ENCODE data around the gene P2RY8.

P2RY8 gene

DNA sequence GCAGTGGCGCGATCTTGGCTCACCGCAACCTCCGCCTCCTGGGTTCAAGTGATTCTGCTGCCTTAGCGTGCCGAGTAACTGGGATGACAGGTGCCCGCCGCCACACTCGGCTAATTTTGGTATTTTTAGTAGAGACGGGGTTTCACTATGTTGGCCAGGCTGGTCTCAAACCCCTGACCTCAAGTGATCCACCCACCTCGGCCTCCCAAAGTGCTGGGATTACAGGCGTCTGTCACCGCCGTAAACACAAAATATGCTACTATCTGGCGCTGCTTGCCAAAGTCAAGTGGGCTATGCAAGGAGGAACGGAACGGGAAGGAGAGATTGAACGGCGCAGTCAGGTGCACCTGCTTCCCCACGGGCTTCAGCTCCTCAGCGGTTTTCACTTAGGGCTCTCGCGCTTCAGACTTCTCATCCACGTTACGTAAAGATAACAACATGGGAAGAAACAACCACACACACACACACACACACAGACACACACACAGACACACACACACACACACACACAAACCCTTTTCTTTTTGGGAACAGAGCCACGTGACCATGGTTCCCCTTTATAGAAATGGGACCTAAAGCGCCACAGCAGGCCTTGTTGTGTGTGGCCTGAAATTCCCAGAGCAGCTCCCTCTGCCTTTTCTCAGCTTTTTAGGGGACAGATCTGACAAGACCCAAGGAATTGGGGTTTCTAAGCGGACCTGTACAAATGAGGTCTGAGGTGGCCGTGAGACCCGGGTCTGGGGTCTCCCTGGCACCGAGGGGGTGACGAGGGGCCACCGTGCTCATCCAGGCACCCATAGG is 1.5 kb downstream of the P2RY8 start:
- no peaks in the 10 kb centered on the region for H3K4me1 ChIP-seq (ENCODE audit: control insufficient read depth, insufficient read depth, low read length)
- no peaks in the 10 kb centered on the region for H3K36me3 ChIP-seq (ENCODE audit: control insufficient read depth, insufficient read depth, low read length)
- no peak overlapping the region for H3K9ac ChIP-seq (ENCODE audit: low read length)
- H3K27ac ChIP-seq (ENCODE audit: low read depth, low read length): no peak overlapping the region
- peak overlapping the region; percentile 51 for H3K4me3 ChIP-seq (ENCODE audit: low read length)
- H3K27me3 ChIP-seq (ENCODE audit: control insufficient read depth, insufficient read depth, low read length): no peaks in the 10 kb centered on the region

DNA sequence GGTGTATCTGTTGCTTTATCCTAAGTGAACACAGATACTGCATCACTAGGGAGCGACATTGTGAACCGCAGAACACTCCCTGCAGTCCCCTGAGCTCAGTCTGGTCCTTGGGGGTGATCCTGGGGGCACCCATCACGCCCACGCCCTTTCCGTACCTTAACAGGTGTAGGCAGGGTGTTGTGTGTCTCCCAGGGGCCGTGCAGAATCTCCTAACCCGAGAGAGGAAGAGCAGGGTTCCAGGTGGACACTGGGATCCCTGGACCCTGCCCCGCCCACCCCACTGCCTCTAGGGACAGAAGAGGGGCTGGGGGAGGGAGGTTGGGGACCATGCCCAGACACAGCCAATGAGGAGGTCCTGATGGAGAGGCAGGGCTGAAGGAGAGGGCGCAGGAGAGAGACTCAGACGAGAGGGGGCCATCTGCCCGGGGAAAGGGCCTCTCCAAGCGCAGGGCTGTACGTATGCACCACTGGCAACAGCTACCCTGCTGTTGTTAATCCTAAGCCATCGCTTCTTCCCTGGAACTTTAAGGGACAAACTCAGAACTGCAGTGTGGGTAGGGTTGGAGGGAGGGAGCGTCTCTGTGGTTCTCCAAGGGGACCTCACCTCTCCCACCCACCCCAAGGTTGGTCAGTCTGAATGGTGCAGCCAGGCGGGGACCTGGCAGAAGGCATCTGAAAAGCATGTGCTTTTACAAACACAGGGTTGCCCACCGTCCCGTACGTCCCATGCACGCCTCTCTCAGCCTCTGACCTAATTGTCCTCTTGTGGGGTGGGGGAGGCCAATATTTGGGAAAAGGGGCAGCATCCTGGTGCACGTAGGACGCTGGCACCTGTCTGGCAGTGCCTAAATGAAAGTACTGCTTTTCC is 2.5 kb downstream of the P2RY8 start:
- Histone ChIP-seq H3K9ac (ENCODE audit: low read length) (no peak overlapping the region), H3K36me3 (ENCODE audit: control insufficient read depth, insufficient read depth, low read length) (no peaks in the 10 kb centered on the region), H3K27ac (ENCODE audit: low read depth, low read length) (no peak overlapping the region), H3K4me3 (ENCODE audit: low read length) (peak overlapping the region; percentile 51), H3K4me1 (ENCODE audit: control insufficient read depth, insufficient read depth, low read length) (no peaks in the 10 kb centered on the region), H3K27me3 (ENCODE audit: control insufficient read depth, insufficient read depth, low read length) (no peaks in the 10 kb centered on the region)

DNA sequence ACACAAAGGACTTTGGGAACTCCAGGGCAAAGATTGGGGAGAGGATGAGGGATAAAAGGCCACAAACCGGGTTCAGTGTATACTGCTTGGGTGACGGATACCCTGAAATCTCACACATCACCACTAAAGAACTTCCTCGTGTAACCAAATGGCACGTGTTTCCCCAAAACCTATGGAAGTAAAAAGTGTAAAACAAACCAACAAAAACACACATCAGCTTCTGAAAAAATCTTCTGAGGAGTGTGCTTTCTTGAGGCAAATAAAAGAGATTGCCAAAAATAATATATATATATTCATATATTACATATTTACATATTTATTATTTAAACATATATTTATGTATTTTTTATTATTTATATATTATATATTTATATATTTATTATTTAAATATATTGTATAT is 3.9 kb downstream of the P2RY8 start:
- Histone ChIP-seq H3K27me3 (ENCODE audit: control insufficient read depth, insufficient read depth, low read length) (no peaks in the 10 kb centered on the region), H3K4me3 (ENCODE audit: low read length) (no peak overlapping the region), H3K36me3 (ENCODE audit: control insufficient read depth, insufficient read depth, low read length) (no peaks in the 10 kb centered on the region), H3K9ac (ENCODE audit: low read length) (no peak overlapping the region), H3K27ac (ENCODE audit: low read depth, low read length) (no peak overlapping the region), H3K4me1 (ENCODE audit: control insufficient read depth, insufficient read depth, low read length) (no peaks in the 10 kb centered on the region)

DNA sequence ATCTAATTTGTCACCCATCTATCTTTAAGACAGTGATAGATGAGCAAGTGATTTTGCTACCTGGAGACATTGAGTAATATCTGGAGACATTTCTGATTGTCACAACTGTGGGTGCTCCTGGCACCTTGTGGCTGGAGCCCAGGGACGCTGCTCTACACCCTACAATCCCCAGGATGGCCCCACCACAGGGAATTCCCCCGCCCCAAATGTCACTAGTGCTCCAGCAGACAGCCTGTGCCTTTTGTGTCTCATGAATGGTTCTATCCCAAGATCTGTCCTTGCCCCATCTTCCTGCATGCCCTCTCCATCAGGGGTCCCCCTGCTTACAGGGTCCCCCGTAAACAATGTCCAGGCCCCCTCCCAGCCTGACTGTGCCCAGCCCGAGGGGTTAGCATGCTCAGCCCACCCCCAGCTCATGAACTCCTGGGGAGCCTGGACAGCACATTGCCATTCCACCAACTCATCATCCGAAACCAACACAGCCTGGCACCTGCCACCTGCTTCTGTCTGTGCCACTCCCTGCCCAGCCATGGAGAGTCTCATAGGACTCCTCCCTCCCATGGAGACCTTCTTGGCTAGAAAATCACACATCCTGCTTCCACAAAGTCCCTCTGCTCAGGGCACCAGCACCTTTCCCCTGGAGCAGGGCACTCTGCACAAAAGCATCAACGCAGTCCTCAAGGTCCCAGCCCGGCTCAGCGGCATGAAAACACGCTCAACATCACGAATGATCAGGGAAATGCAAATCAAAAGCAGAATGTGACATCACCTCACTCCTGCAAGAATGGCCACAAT is 5.7 kb downstream of the P2RY8 start:
- Histone ChIP-seq H3K27ac (ENCODE audit: low read depth, low read length) (no peak overlapping the region), H3K9ac (ENCODE audit: low read length) (no peak overlapping the region), H3K27me3 (ENCODE audit: control insufficient read depth, insufficient read depth, low read length) (no peaks in the 10 kb centered on the region), H3K36me3 (ENCODE audit: control insufficient read depth, insufficient read depth, low read length) (no peaks in the 10 kb centered on the region), H3K4me1 (ENCODE audit: control insufficient read depth, insufficient read depth, low read length) (no peaks in the 10 kb centered on the region), H3K4me3 (ENCODE audit: low read length) (no peak overlapping the region)

DNA sequence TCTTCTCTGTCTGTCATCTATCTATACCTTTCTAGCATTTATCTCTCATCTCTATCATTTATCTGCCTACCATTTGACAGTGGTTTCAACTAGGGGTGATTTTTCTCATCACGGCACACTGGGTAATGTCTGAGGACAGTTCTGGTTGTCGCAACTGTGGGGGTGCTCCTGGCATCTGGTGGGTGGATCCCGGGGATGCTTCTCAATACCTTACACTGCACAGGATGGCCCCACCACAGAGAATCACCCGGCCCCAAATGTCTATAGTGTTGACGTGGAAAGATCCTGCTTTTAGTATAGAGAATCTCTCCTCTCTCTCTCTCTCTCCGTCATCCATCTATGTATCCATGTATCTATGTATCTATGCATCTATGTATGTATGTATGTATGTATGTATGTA is 7.2 kb downstream of the P2RY8 start:
- no peaks in the 10 kb centered on the region for H3K4me1 ChIP-seq (ENCODE audit: control insufficient read depth, insufficient read depth, low read length)
- H3K9ac ChIP-seq (ENCODE audit: low read length): no peak overlapping the region
- H3K4me3 ChIP-seq (ENCODE audit: low read length): no peak overlapping the region
- no peaks in the 10 kb centered on the region for H3K36me3 ChIP-seq (ENCODE audit: control insufficient read depth, insufficient read depth, low read length)
- no peaks in the 10 kb centered on the region for H3K27me3 ChIP-seq (ENCODE audit: control insufficient read depth, insufficient read depth, low read length)
- H3K27ac ChIP-seq (ENCODE audit: low read depth, low read length): no peak overlapping the region

DNA sequence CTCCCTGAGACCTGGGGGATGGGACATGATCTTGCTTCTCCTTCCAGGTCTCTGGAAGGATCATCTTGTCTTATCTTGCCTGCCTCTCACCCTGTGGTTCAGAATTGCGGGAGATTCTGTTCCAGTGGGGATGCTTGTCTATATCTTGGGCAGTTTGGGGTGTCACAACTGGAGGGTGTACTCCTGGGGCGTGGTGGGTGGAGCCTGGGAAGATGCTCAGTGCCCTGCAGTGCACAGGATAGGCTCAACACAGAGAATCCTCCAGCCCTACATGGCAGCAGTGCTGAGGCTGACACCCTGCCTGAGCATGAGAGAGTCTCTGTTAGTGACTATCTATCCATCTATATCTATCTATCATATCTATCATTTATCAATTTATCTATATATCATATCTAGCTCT is 7.7 kb downstream of the P2RY8 start:
- no peaks in the 10 kb centered on the region for H3K27me3 ChIP-seq (ENCODE audit: control insufficient read depth, insufficient read depth, low read length)
- no peaks in the 10 kb centered on the region for H3K36me3 ChIP-seq (ENCODE audit: control insufficient read depth, insufficient read depth, low read length)
- no peak overlapping the region for H3K9ac ChIP-seq (ENCODE audit: low read length)
- H3K27ac ChIP-seq (ENCODE audit: low read depth, low read length): no peak overlapping the region
- no peaks in the 10 kb centered on the region for H3K4me1 ChIP-seq (ENCODE audit: control insufficient read depth, insufficient read depth, low read length)
- no peak overlapping the region for H3K4me3 ChIP-seq (ENCODE audit: low read length)

DNA sequence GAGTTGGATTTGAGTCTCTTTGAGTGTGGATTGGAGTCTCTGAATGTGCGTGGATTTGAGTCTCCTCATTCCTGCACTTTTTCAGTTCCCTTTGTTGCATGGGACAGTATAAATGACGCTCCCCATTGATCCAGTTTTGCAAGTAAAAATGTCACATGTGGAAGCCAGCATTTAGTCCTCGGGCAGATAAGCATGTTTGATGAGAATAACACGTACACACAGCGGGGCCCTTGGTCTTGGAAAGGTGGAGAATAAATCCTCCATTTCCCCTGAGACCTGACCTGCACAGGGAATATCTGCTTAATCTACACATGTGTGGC is 8.1 kb downstream of the P2RY8 start:
- H3K27ac ChIP-seq (ENCODE audit: low read depth, low read length): no peak overlapping the region
- no peak overlapping the region for H3K9ac ChIP-seq (ENCODE audit: low read length)
- H3K27me3 ChIP-seq (ENCODE audit: control insufficient read depth, insufficient read depth, low read length): no peaks in the 10 kb centered on the region
- H3K4me1 ChIP-seq (ENCODE audit: control insufficient read depth, insufficient read depth, low read length): no peaks in the 10 kb centered on the region
- no peaks in the 10 kb centered on the region for H3K36me3 ChIP-seq (ENCODE audit: control insufficient read depth, insufficient read depth, low read length)
- H3K4me3 ChIP-seq (ENCODE audit: low read length): no peak overlapping the region

DNA sequence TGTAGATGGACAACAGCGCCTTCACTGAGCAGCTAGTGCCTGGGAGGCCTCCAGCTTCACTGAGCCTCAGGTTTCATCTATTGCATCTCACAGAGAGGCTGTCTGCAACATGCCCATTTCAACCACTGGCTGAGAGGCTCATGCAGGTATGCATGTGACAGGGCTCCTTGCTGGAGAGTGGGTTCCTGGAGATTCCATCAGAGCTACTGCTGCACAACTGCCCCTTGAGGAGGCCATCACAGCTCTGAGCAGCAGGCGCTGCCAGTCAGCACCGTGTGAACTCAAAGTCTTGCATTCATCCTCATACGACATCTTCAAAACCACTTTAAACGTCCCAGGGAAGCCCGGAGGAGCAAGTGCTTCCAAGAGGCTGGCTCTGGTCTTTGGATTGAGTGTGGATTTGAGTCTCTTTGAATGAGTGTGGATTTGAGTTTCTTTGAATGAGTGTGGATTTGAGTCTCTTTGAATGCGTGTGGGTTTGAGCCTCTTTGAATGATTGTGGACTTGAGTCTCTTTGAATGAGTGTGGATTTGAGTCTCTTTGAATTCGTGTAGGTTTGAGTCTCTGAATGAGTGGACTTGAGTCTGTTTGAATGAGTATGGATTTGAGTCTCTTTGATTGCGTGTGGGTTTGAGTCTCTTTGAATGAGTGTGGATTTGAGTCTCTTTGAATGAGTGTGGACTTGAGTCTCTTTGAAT is 8.7 kb downstream of the P2RY8 start:
- H3K4me3 ChIP-seq (ENCODE audit: low read length): no peak overlapping the region

DNA sequence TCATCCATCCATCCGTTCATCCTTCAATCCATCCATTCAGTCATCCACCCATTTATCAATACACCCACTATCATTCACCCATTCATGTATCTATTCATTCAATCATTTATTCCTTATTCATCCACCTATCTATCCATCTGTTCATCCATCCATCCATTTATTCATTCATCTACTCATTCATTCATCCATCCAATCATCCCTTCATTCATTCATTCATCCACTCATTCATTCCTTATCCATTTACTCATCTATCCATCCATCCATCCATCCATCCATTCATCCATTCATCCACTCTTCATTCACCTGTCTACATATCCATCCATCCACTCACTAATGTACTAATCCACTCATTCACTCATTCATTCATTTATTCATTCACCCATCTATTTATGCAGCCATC is 9.5 kb downstream of the P2RY8 start:
- Histone ChIP-seq H3K4me3 (ENCODE audit: low read length) (no peak overlapping the region), H3K4me1 (ENCODE audit: control insufficient read depth, insufficient read depth, low read length) (no peaks in the 10 kb centered on the region), H3K9ac (ENCODE audit: low read length) (no peak overlapping the region), H3K27me3 (ENCODE audit: control insufficient read depth, insufficient read depth, low read length) (no peaks in the 10 kb centered on the region), H3K36me3 (ENCODE audit: control insufficient read depth, insufficient read depth, low read length) (no peaks in the 10 kb centered on the region), H3K27ac (ENCODE audit: low read depth, low read length) (no peak overlapping the region)

More for the DNA sequence above, 8.7 kb downstream of the P2RY8 start:
- H3K27me3 ChIP-seq (ENCODE audit: control insufficient read depth, insufficient read depth, low read length): no peaks in the 10 kb centered on the region
- no peaks in the 10 kb centered on the region for H3K36me3 ChIP-seq (ENCODE audit: control insufficient read depth, insufficient read depth, low read length)
- no peaks in the 10 kb centered on the region for H3K4me1 ChIP-seq (ENCODE audit: control insufficient read depth, insufficient read depth, low read length)
- H3K27ac ChIP-seq (ENCODE audit: low read depth, low read length): no peak overlapping the region
- no peak overlapping the region for H3K9ac ChIP-seq (ENCODE audit: low read length)

DNA sequence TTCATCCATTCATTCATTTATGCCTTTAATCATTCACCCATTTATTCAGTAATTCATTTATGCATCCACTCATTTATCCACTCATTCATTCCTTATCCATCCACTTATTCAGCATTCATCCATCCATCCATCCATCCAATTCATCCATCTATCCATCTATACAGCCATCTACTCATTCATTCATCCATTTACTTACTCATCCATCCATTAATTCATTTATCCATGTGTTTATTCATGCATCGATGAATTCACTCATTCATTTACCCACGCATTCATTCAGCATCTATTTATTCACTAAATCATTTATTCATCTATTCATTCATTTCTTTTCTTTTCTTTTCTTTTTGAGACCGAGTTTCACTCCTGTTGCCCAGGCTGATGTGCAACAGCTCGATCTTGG is 10.4 kb downstream of the P2RY8 start:
- no peaks in the 10 kb centered on the region for H3K36me3 ChIP-seq (ENCODE audit: control insufficient read depth, insufficient read depth, low read length)
- H3K9ac ChIP-seq (ENCODE audit: low read length): no peak overlapping the region
- no peaks in the 10 kb centered on the region for H3K4me1 ChIP-seq (ENCODE audit: control insufficient read depth, insufficient read depth, low read length)
- H3K27ac ChIP-seq (ENCODE audit: low read depth, low read length): no peak overlapping the region
- no peaks in the 10 kb centered on the region for H3K27me3 ChIP-seq (ENCODE audit: control insufficient read depth, insufficient read depth, low read length)
- no peak overlapping the region for H3K4me3 ChIP-seq (ENCODE audit: low read length)

DNA sequence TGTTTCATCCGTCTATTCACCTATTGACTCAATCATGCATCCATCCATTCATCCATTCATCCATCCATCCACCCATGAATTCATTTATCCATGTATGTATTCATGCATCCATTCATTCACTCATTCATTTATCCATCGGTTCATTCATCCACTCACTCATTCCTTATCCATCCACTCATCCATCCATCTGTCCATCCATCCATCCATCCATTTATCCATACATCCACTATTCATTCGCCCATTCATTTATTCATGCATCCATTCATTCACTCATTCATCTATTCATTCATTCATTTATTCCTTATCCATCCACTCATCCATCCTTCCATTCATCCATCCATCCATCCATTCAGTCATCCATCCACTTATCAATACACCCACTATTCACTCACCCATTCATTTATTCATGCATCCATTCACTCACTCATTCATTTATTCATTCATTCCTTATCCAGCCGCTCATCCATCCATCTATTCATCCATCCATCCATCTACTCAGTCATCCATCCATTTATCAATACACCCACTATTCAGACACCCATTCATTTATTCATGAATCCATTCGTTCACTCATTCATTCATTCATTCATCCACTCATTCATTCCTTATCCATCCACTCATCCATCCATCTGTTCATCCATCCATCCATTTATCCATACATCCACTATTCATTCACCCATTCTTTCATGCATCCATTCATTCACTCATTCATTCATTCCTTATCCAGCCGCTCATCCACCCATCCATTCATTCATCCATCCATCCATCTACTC is 11.2 kb downstream of the P2RY8 start:
- Histone ChIP-seq H3K27me3 (ENCODE audit: control insufficient read depth, insufficient read depth, low read length) (no peaks in the 10 kb centered on the region), H3K27ac (ENCODE audit: low read depth, low read length) (no peak overlapping the region), H3K4me3 (ENCODE audit: low read length) (no peak overlapping the region), H3K36me3 (ENCODE audit: control insufficient read depth, insufficient read depth, low read length) (no peaks in the 10 kb centered on the region), H3K9ac (ENCODE audit: low read length) (no peak overlapping the region), H3K4me1 (ENCODE audit: control insufficient read depth, insufficient read depth, low read length) (no peaks in the 10 kb centered on the region)

Measured in rectal smooth muscle tissue (tissue), 1 donor.